Measurements from ENCODE around the gene CDH4.

- TF ChIP-seq, protein P1, sequence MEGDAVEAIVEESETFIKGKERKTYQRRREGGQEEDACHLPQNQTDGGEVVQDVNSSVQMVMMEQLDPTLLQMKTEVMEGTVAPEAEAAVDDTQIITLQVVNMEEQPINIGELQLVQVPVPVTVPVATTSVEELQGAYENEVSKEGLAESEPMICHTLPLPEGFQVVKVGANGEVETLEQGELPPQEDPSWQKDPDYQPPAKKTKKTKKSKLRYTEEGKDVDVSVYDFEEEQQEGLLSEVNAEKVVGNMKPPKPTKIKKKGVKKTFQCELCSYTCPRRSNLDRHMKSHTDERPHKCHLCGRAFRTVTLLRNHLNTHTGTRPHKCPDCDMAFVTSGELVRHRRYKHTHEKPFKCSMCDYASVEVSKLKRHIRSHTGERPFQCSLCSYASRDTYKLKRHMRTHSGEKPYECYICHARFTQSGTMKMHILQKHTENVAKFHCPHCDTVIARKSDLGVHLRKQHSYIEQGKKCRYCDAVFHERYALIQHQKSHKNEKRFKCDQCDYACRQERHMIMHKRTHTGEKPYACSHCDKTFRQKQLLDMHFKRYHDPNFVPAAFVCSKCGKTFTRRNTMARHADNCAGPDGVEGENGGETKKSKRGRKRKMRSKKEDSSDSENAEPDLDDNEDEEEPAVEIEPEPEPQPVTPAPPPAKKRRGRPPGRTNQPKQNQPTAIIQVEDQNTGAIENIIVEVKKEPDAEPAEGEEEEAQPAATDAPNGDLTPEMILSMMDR (conservative IDR thresholded peaks at IDR 0.05; ENCODE audit: low read length) = no peak
- no peak for TF ChIP-seq EZH2phosphoT487 (IDR thresholded peaks at IDR 0.05; ENCODE audit: borderline replicate concordance, low read depth, low read length)
Observed at GRCh38 chr20:61360940-61361339, 108.9 kb downstream of the CDH4 start.

All from OCI-LY7 (cell line).